GM23338 (cell line): Measurements from ENCODE around the gene LIMA1. TPM values are rescaled to one million over a fixed set of nuclear protein-coding genes. Genes with fewer than 3 reads are reported as not detected.
"Not testable (repeated sequence)": the region's sequence is repeated elsewhere in the genome, so short reads cannot be mapped to it uniquely, and the experiment has no call there.

ENCODE experiments used
- ATAC-seq: fragments of 200-7000 bp; cut with Tn5 transposase; 3 replicates; pipeline ENCODE4 v1.9.1; 2020
- DNase-seq: peaks from one replicate; pipeline ENCODE4 v3.0.0-alpha.2; 2015; ENCODE audit warnings: low spot score
- H2AFZ ChIP-seq: fragments of 200-600 bp; sonication (generic); 2 replicates; pipeline ENCODE4 v1.8.0; 2016; ENCODE audit warnings: antibody characterized with exemption, mild to moderate bottlenecking, moderate library complexity
- H3F3A ChIP-seq: fragments of 200-600 bp; sonication (generic); replicated peaks from 2 replicates; pipeline ENCODE4 v1.8.0; 2017; ENCODE audit warnings: antibody characterized with exemption, mixed run types, low read depth
- H3K27ac ChIP-seq: fragments of 200-600 bp; sonication (generic); 2 replicates; pipeline ENCODE4 v1.6.1; 2016; ENCODE audit warnings: low read depth
- H3K27me3 ChIP-seq: fragments of 200-600 bp; sonication (generic); 2 replicates; pipeline ENCODE4 v1.8.0; 2016; ENCODE audit warnings: mild to moderate bottlenecking, mixed run types, moderate library complexity; ENCODE audit not compliant: insufficient read depth
- H3K36me3 ChIP-seq: fragments of 200-600 bp; sonication (generic); 2 replicates; pipeline ENCODE4 v1.8.0; 2016; ENCODE audit warnings: mild to moderate bottlenecking; ENCODE audit not compliant: insufficient read depth
- H3K4me1 ChIP-seq: fragments of 200-600 bp; sonication (generic); 2 replicates; pipeline ENCODE4 v1.8.0; 2016; ENCODE audit warnings: mild to moderate bottlenecking, moderate library complexity; ENCODE audit not compliant: insufficient read depth
- H3K4me2 ChIP-seq: fragments of 200-600 bp; sonication (generic); 2 replicates; pipeline ENCODE4 v1.7.1; 2017; ENCODE audit warnings: mixed run types
- H3K4me3 ChIP-seq: fragments of 200-600 bp; sonication (generic); 2 replicates; pipeline ENCODE4 v1.6.1; 2016; ENCODE audit warnings: mixed run types
- H3K79me2 ChIP-seq: fragments of 200-600 bp; sonication (generic); replicated peaks from 2 replicates; pipeline ENCODE4 v1.8.0; 2017; ENCODE audit warnings: mild to moderate bottlenecking; ENCODE audit not compliant: insufficient read depth
- H3K9me2 ChIP-seq: fragments of 200-600 bp; sonication (generic); 2 replicates; pipeline ENCODE4 v1.8.0; 2017; ENCODE audit not compliant: insufficient read depth
- H4K20me1 ChIP-seq: fragments of 200-600 bp; sonication (generic); replicated peaks from 2 replicates; pipeline ENCODE4 v1.8.0; 2017; ENCODE audit warnings: mild to moderate bottlenecking; ENCODE audit not compliant: insufficient read depth
- H3K27ac Mint-ChIP-seq: 2 replicates; pipeline ENCODE4 v1.8.0; 2020; ENCODE audit warnings: inconsistent platforms, mild to moderate bottlenecking, moderate library complexity, mixed read lengths
- H3K27me3 Mint-ChIP-seq: 3 replicates; pipeline ENCODE4 v1.8.0; 2022; ENCODE audit warnings: low read depth, mild to moderate bottlenecking, moderate library complexity, mixed read lengths, inconsistent platforms; ENCODE audit not compliant: insufficient read depth, poor library complexity
- H3K36me3 Mint-ChIP-seq: 3 replicates; pipeline ENCODE4 v1.8.0; 2021; ENCODE audit warnings: low read depth, mild to moderate bottlenecking, inconsistent platforms, moderate library complexity, mixed read lengths
- H3K4me1 Mint-ChIP-seq: 3 replicates; pipeline ENCODE4 v1.8.0; 2020; ENCODE audit warnings: mild to moderate bottlenecking, inconsistent platforms, mixed read lengths
- H3K4me3 Mint-ChIP-seq: 3 replicates; pipeline ENCODE4 v1.8.0; 2021; ENCODE audit warnings: moderate library complexity, mild to moderate bottlenecking, inconsistent platforms, mixed read lengths
- H3K9me3 Mint-ChIP-seq: 3 replicates; pipeline ENCODE4 v1.8.0; 2020; ENCODE audit warnings: moderate library complexity, mild to moderate bottlenecking, inconsistent platforms, mixed read lengths
- CREB1 ChIP-seq: fragments of 250-450 bp; sonication (Bioruptor Pico); IDR thresholded peaks from 2 replicates; pipeline ENCODE4 v1.5.0; 2020; ENCODE audit warnings: low read depth, mild to moderate bottlenecking, moderate library complexity
- CTCF ChIP-seq, 2 experiments: fragments of 200-600 bp in 1 of 2; sonication (generic) in 1 of 2; conservative IDR thresholded peaks; 2 replicates each; pipeline versions ENCODE4 v1.5.1 to v1.6.1; 2016 to 2017; ENCODE audit warnings: antibody characterized with exemption in 2 of 2, low read depth in 2 of 2, mild to moderate bottlenecking in 2 of 2, moderate library complexity in 1 of 2
- EZH2 ChIP-seq: fragments of 200-600 bp; sonication (generic); IDR thresholded peaks from one replicate; pipeline ENCODE4 v1.8.0; 2017; ENCODE audit warnings: antibody characterized with exemption, mild to moderate bottlenecking, low read depth; ENCODE audit not compliant: unreplicated experiment
- JUNB ChIP-seq: IDR thresholded peaks from one replicate; pipeline ENCODE4 v1.6.1; 2016; ENCODE audit warnings: antibody characterized with exemption; ENCODE audit not compliant: unreplicated experiment
- NANOG ChIP-seq: IDR thresholded peaks from 2 replicates; pipeline ENCODE4 v1.6.1; 2016; ENCODE audit warnings: antibody characterized with exemption, borderline replicate concordance
- REST ChIP-seq: IDR thresholded peaks from one replicate; pipeline ENCODE4 v1.6.1; 2018; ENCODE audit warnings: antibody characterized with exemption; ENCODE audit not compliant: unreplicated experiment
- ZNF331 ChIP-seq: fragments of 250-450 bp; sonication (Bioruptor Pico); IDR thresholded peaks from 2 replicates; pipeline ENCODE4 v1.5.0; 2020; ENCODE audit warnings: low read depth, mild to moderate bottlenecking, moderate library complexity
- polyA plus RNA-seq: library from polyadenylated mRNA; unstranded; fragments of >200 nt; fragmentation: Nextera tagmentation; extraction: Ambion mirVana; gene quantifications from 2 replicates; pipeline ENCODE4 v1.2.1, GENCODE V29; 2016
- total RNA-seq: library from RNA; depleted of rRNA; stranded (reverse); fragments of >200 nt; shearing (Covaris generic); gene quantifications from 2 replicates; pipeline ENCODE4 v1.2.3, GENCODE V29; 2014

The LIMA1 gene
- total and polyA plus RNA-seq, 2 experiments from 2014 or later: 27.7 to 29.6 TPM

- TF ChIP-seq ZNF331 (CRISPR knock-in tag) (no peak), JUNB (no peak), CREB1 (CRISPR knock-in tag) (no peak)
These were observed 13.2 kb upstream of the LIMA1 start (continued) for GRCh38 chr12:50296554-50296953.

- H3K27me3 Mint-ChIP-seq: peaks cover 4% of the 10 kb centered on the region
- H3K4me1 Mint-ChIP-seq: no peaks in the 10 kb centered on the region
- no peaks in the 10 kb centered on the region for H4K20me1 ChIP-seq
- H3K4me1 ChIP-seq: no peaks in the 10 kb centered on the region
- no peak overlapping the region for H3K4me2 ChIP-seq
- H3K4me3 ChIP-seq: no peak overlapping the region
- H3K27ac Mint-ChIP-seq: no peak overlapping the region
- ATAC-seq (no peak), DNase-seq (no peak)
- H3K79me2 ChIP-seq: no peaks in the 10 kb centered on the region
- H3K36me3 ChIP-seq: no peaks in the 10 kb centered on the region
- H3F3A ChIP-seq: no peaks in the 10 kb centered on the region
- TF ChIP-seq CTCF (conservative IDR thresholded peaks at IDR 0.05; ENCODE audit: low read depth in 2 of 2): no peak
- H3K4me3 Mint-ChIP-seq: no peak overlapping the region
- peaks cover 4% of the 10 kb centered on the region; the same call in 2 of the 3 replicates for H3K9me3 Mint-ChIP-seq
- no peaks in the 10 kb centered on the region for H3K27me3 ChIP-seq
- no peaks in the 10 kb centered on the region for H3K9me2 ChIP-seq
- no peak overlapping the region for H2AFZ ChIP-seq
- H3K36me3 Mint-ChIP-seq: no peaks in the 10 kb centered on the region
- no peak overlapping the region for H3K27ac ChIP-seq
These were observed 8.1 kb upstream of the LIMA1 start for GRCh38 chr12:50291377-50291776.

DNA sequence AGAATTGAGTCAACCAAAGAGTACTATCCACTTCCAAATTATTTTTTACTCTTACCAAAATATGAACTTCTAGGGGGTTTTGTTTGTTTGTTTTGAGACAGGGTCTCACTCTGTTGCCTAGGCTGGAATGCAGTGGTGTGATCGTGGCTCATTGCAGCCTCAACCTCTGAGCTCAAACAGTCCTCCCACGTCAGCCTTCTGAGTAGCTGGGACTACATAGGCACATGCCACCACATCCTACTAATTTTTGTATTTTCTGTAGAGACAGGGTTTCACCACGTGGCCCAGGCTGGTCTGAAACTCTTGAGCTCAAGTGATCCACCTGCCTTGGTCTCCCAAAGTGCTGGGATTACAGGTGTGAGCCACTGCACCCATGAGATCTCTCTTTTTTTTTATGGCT, 7.4 kb upstream of the LIMA1 start:
- H3K9me2 ChIP-seq, H2AFZ ChIP-seq, H3K27me3 Mint-ChIP-seq, H3K4me3 Mint-ChIP-seq, H3K27ac ChIP-seq, DNase-seq, H3K4me3 ChIP-seq, H3K4me1 Mint-ChIP-seq, H3K36me3 ChIP-seq, H3K79me2 ChIP-seq, H3K36me3 Mint-ChIP-seq, H3K4me1 ChIP-seq, H3F3A ChIP-seq, H3K27me3 ChIP-seq, H3K27ac Mint-ChIP-seq, H3K9me3 Mint-ChIP-seq, ATAC-seq, H4K20me1 ChIP-seq, H3K4me2 ChIP-seq: not testable (repeated sequence)

GRCh38 chr12:50287271-50287670, 4.0 kb upstream of the LIMA1 start:
- Mint-ChIP-seq H3K4me3 (no peak overlapping the region), H3K9me3 (peaks cover 4% of the 10 kb centered on the region; the same call in 2 of the 3 replicates), H3K27ac (no peak overlapping the region), H3K4me1 (peaks cover 3% of the 10 kb centered on the region), H3K36me3 (no peaks in the 10 kb centered on the region), H3K27me3 (peaks cover 8% of the 10 kb centered on the region)
- H3K79me2 ChIP-seq: no peaks in the 10 kb centered on the region
- H2AFZ ChIP-seq: no peak overlapping the region
- H3K36me3 ChIP-seq: no peaks in the 10 kb centered on the region
- no peak for ATAC-seq
- H3K4me2 ChIP-seq: no peak overlapping the region
- H3F3A ChIP-seq: peaks cover 6% of the 10 kb centered on the region; the same call in 1 of the 2 replicates
- H3K27me3 ChIP-seq: peaks cover 3% of the 10 kb centered on the region; the same call in 1 of the 2 replicates
- DNase-seq: no peak
- no peaks in the 10 kb centered on the region for H3K9me2 ChIP-seq
- H3K4me1 ChIP-seq: peaks cover 9% of the 10 kb centered on the region
- no peaks in the 10 kb centered on the region for H4K20me1 ChIP-seq
- H3K4me3 ChIP-seq: no peak overlapping the region
- H3K27ac ChIP-seq: no peak overlapping the region
- TF ChIP-seq CREB1 (CRISPR knock-in tag) (no peak), REST (no peak), NANOG (no peak), CTCF (conservative IDR thresholded peaks at IDR 0.05; ENCODE audit: low read depth in 2 of 2) (no peak), EZH2 (no peak)
